Panc1 (cell line): Measurements from ENCODE around the gene ESR1. TPM values are rescaled to one million over a fixed set of nuclear protein-coding genes. Genes with fewer than 3 reads are reported as not detected.

Experiments
- ATAC-seq: fragments of 200-7000 bp; cut with Tn5 transposase; 2 replicates; pipeline ENCODE4 v1.9.1; 2020; ENCODE audit warnings: mild to moderate bottlenecking, moderate library complexity
- BruUV-seq: library from RNA; stranded (reverse); fragments of 400-500 nt; replicated peaks from 2 replicates; lab custom pipeline; 2021; lab: Mats Ljungman, UMichigan
- CTCF ChIA-PET: fragments of 300-600 bp; sonication (Branson Sonifier 250); formaldehyde crosslinking; loops from one replicate; lab custom pipeline; 2022; ENCODE audit warnings: antibody characterized with exemption; lab: Charles Lee
- POLR2A ChIA-PET: fragments of 300-600 bp; sonication (Branson Sonifier 250); formaldehyde crosslinking; loops from one replicate; lab custom pipeline; 2022; ENCODE audit warnings: antibody characterized with exemption; lab: Charles Lee
- DNase-seq: peaks from one replicate; pipeline ENCODE4 v3.0.0-alpha.2; 2010; ENCODE audit warnings: low read depth, low spot score
- H3K27ac ChIP-seq: 2 replicates; pipeline ENCODE4 v1.5.1; 2011; ENCODE audit warnings: mild to moderate bottlenecking, low read length, inconsistent platforms
- H3K27me3 ChIP-seq: fragments of 200-500 bp; sonication (Bioruptor generic); 2 replicates; pipeline ENCODE4 v1.6.0; 2014; ENCODE audit warnings: low read length, inconsistent platforms; ENCODE audit not compliant: control insufficient read depth, insufficient read depth
- H3K36me3 ChIP-seq: fragments of 200-500 bp; sonication (Bioruptor generic); 2 replicates; pipeline ENCODE4 v1.5.1; 2014; ENCODE audit warnings: inconsistent platforms, mild to moderate bottlenecking, low read length, moderate library complexity; ENCODE audit not compliant: control insufficient read depth, insufficient read depth
- H3K4me1 ChIP-seq: 2 replicates; pipeline ENCODE4 v1.5.1; 2011; ENCODE audit warnings: inconsistent platforms, mild to moderate bottlenecking, low read length, moderate library complexity; ENCODE audit not compliant: control insufficient read depth, insufficient read depth
- H3K4me3 ChIP-seq, 2 experiments: 2 replicates each; pipeline ENCODE4 v1.5.1; 2011 to 2012; ENCODE audit warnings: low read depth in 2 of 2, low read length in 2 of 2, mild to moderate bottlenecking in 2 of 2, inconsistent platforms in 1 of 2, moderate library complexity in 1 of 2
- H3K9me3 ChIP-seq: fragments of 200-500 bp; sonication (Bioruptor generic); 2 replicates; pipeline ENCODE4 v1.5.1; 2014; ENCODE audit warnings: low read depth, mild to moderate bottlenecking, inconsistent platforms, low read length, moderate library complexity; ENCODE audit not compliant: control insufficient read depth, insufficient read depth
- POLR2AphosphoS5 ChIP-seq: IDR thresholded peaks from 2 replicates; pipeline ENCODE4 v1.6.1; 2012; ENCODE audit warnings: mild to moderate bottlenecking, low read depth, low read length, moderate library complexity
- REST ChIP-seq, 2 experiments: IDR thresholded peaks; 2 replicates each; pipeline ENCODE4 v1.6.1; 2011 to 2012; ENCODE audit warnings: low read depth in 2 of 2, control low read depth in 1 of 2, low read length in 1 of 2, mild to moderate bottlenecking in 1 of 2, moderate library complexity in 1 of 2; ENCODE audit not compliant: insufficient read depth in 1 of 2
- SIN3A ChIP-seq: IDR thresholded peaks from 2 replicates; pipeline ENCODE4 v1.6.1; 2012; ENCODE audit warnings: low read depth, mild to moderate bottlenecking, low read length, moderate library complexity, borderline replicate concordance; ENCODE audit not compliant: insufficient read depth
- TCF7L2 ChIP-seq: IDR thresholded peaks from 2 replicates; pipeline ENCODE4 v1.6.1; 2011; ENCODE audit warnings: mild to moderate bottlenecking, low read depth, low read length, inconsistent platforms
- in situ Hi-C: cut with HindIII; loops from 2 replicates; pipeline ENCODE4 v1.10.0; 2016; ENCODE audit warnings: low sequenced_read_pairs, low pct_unique_long_range_greater_than_20kb
- intact Hi-C: fragments of 100-400 bp; cut with micrococcal nuclease; formaldehyde crosslinking; loops from one replicate; pipeline ENCODE4 v1.10.0; 2022; ENCODE audit not compliant: unreplicated experiment
- total RNA-seq: library from RNA; stranded (reverse); gene quantifications from one replicate; pipeline ENCODE4 v1.2.1, GENCODE V29; 2021; ENCODE audit not compliant: unreplicated experiment
- TF ChIP-seq, protein P1 (sequence below): fragments of 450-650 bp; IDR thresholded peaks from 2 replicates; pipeline ENCODE4 v1.5.1; 2017; ENCODE audit warnings: mild to moderate bottlenecking

The ESR1 gene
- total RNA-seq, 1 experiment from 2014 or later, result 0.03 TPM

DNA sequence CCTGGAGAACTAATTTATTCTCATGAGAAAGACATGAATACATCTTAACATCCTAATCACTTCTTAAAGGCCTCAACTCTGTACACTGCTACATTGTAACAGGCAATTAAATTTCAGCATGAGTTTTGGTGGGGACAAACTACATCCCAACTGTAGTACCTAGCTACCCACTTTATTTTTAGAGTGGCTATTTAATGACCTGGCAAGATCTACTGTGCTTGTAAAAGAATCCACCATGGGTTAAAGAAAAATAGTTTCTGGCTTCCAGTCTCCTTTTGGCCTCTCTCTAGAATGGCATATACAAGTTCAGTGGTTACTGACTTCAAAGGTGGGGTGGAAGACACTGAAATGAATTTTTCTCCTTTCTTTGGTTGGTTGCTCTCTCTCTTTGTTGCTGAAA is 193.9 kb downstream of the ESR1 start:
- H3K36me3 ChIP-seq, result no peaks in the 10 kb centered on the region
- H3K27ac ChIP-seq, result no peak overlapping the region
- no peak overlapping the region for H3K4me3 ChIP-seq
- ChIA-PET CTCF (no interaction called here), POLR2A (no interaction called here)
- H3K27me3 ChIP-seq, result no peaks in the 10 kb centered on the region
- in situ Hi-C loops, result no loop called here
- H3K9me3 ChIP-seq, result no peaks in the 10 kb centered on the region
- H3K4me1 ChIP-seq, result no peaks in the 10 kb centered on the region
- intact Hi-C loops, result no loop called here
- DNase-seq (no peak), ATAC-seq (no peak)
- BruUV-seq, result no TSS peak
- no peak for TF ChIP-seq SIN3A
- no peak for TF ChIP-seq POLR2AphosphoS5
- no peak for TF ChIP-seq TCF7L2
- TF ChIP-seq REST (IDR thresholded peaks at IDR 0.05; ENCODE audit: insufficient read depth in 1 of 2, low read depth in 2 of 2, low read length in 1 of 2), result no peak
- TF ChIP-seq, protein P1, sequence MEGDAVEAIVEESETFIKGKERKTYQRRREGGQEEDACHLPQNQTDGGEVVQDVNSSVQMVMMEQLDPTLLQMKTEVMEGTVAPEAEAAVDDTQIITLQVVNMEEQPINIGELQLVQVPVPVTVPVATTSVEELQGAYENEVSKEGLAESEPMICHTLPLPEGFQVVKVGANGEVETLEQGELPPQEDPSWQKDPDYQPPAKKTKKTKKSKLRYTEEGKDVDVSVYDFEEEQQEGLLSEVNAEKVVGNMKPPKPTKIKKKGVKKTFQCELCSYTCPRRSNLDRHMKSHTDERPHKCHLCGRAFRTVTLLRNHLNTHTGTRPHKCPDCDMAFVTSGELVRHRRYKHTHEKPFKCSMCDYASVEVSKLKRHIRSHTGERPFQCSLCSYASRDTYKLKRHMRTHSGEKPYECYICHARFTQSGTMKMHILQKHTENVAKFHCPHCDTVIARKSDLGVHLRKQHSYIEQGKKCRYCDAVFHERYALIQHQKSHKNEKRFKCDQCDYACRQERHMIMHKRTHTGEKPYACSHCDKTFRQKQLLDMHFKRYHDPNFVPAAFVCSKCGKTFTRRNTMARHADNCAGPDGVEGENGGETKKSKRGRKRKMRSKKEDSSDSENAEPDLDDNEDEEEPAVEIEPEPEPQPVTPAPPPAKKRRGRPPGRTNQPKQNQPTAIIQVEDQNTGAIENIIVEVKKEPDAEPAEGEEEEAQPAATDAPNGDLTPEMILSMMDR, result no peak

- BruUV-seq, result no TSS peak
- no peak for DNase-seq
- H3K36me3 ChIP-seq, result no peaks in the 10 kb centered on the region
- CTCF ChIA-PET, result interaction anchor here (0.7 kb wide), 1 partner anchor 239 kb away, joined by 3 read pairs; no protein-coding TSS in a partner anchor
- H3K4me1 ChIP-seq, result no peaks in the 10 kb centered on the region
- intact Hi-C loops (no loop called here), in situ Hi-C loops (no loop called here)
- no peak for TF ChIP-seq SIN3A
- TF ChIP-seq, protein P1, result no peak
- TF ChIP-seq POLR2AphosphoS5, result no peak
- TF ChIP-seq REST (IDR thresholded peaks at IDR 0.05; ENCODE audit: insufficient read depth in 1 of 2, low read depth in 2 of 2, low read length in 1 of 2), result no peak
- no peak for TF ChIP-seq TCF7L2
- POLR2A ChIA-PET, result no interaction called here
- no peak overlapping the region for H3K27ac ChIP-seq
- H3K9me3 ChIP-seq, result no peaks in the 10 kb centered on the region
- H3K4me3 ChIP-seq, result no peak overlapping the region
- H3K27me3 ChIP-seq, result no peaks in the 10 kb centered on the region
- no peak for ATAC-seq
Measured at GRCh38 chr6:152002306-152002705, 194.8 kb downstream of the ESR1 start.
